Activated CD8-positive, alpha-beta memory T cell treated with anti-CD3 and anti-CD28 coated beads for 48 hours (primary cell): Measurements from ENCODE around the gene MTCL3.
A peak's percentile ranks its signal among the peaks of the same experiment; 100 is the strongest.

Source experiments
- DNase-seq, 3 experiments: peaks; one replicate each; pipeline ENCODE4 v3.0.0-alpha.2; 2020; ENCODE audit warnings: low read depth in 2 of 3, low spot score in 2 of 3

Gene MTCL3

DNA sequence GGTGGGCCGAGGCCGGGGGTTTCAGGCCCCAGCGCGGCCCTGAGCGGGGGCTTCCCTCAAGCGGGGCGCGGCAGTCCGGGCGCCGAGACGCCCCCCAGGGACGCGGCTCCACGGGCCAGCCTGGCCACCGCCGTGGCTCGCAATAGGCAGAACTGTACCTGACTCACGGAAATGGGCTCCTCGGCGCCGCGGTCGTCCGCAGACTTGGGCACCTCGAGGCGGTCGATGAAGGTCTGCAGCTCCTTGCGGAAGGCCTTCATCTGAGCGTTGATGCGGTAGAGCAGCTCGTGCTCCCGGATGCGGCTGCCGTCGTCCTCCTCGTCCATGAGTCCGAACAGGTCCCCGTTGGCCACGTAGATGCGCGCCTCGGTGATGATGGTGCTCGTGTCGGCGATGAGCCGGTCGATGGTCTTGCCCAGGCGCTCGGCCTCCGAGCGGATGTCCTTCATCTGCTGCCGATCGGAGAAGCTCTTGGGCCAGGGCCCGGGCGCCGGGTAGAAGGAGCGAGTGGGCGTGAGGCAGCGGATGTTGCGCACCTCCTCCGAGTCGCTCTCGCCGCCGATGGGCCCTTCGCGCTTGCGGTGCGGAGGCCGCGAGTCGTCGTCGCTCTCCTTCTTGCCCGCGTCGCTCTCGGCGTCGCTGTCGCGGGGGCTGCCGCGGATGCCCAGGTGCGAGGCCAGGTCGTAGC lies 43.9 kb downstream of the MTCL3 start:
- no peak for DNase-seq

DNA sequence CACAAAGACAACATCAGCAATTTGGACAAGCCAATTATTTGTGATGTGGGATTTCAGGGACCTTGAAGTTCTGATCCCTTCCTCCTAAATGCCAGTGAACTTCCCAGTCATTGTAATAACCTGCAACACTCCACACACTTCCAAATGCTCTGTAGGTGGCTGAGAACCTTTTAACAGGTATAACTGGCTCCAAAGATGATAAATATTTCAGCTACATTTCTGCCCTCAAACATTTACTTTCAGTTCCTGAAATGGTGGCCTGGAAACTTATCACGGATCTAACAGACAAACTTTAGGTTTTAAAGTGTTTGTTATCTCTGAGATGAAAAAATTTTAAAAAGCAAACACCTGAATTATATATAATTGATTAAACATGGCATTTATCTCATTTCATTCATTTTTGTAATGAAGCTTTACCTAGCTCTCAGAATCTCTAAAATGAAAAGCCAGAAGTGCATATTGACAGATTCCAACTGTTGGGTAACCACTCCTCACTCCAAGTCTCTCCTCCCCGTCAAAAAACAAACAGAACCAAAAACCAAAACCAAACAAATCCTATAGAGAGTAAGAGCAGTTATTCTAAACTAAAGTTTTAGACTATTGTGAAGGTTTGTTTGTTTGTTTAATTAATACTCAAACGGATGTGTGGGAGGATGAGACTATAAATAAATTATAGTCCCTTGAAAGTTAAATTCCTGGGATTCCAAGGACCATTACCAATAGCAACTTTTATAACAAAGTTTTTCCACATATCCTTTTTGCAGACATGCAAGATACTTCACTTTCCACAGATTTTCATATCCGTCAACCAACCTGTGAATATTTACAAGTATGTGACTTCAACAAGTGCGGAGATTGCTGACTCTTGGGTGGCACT lies 47.5 kb downstream of the MTCL3 start:
- no peak for DNase-seq

DNA sequence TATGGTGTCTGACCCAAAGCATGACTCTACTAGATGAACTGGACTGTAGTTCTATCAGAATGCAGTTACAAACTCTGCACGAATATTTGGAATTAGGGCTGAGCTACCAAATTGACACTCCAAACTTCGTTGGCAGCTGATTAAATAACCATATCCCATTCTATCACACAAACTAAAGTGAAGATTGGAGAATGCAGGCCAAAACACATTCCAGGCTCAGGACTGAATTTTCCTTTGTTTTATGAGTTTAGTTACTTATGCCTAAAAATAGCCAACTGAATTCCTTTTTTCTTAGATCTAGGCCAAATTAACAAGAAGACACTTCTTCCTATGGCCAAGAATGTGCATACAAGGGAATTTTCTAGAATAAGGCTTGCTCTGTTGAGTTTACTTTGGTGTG lies 50.2 kb downstream of the MTCL3 start:
- DNase-seq: no peak

DNA sequence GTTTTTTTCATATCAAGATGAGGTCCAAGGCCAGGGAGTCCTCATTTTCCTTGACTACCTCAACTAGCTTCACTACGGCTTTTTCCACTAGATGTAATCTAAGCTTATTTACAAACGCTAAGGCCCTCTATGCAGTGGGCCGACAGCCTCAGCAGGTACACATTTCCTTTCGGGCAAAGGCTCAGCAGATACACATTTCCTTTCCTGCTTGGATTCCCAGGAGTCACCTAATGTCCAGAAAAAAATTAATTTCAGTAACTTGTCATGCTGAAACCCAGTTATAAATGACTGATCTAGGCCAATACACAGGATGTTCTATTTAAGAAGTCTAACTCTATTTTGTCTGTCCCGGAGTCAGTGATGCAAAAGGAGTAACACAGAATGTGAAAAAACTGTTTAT lies 52.7 kb downstream of the MTCL3 start:
- no peak for DNase-seq

DNA sequence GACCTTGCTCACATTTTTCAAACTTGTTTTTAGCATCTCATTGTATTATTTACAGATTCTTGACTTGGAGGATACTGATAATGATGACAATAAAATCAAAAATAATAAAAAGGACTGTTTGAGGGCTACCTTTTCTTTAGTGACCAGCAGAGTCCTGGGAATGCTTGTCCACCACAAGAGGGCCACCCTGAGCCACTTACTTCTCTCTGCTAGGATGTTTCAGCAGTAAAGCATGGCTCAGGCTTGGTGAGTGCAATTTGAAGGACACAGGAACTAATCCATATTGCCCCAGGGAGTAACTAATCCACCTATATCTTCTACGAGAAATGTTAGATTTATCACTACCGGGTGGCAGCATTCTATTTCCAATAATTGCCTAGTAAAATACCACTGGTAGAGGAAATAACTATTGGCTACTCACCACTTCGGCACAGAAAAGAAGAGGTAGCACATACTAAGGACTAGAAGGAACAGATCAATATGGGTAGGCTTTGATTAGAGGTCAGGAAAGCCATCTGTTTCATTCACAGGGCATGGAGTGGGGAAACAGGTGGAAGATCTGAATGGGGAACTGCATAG lies 54.2 kb downstream of the MTCL3 start:
- peak in 1 of 3 experiments; percentile 24 for DNase-seq

DNA sequence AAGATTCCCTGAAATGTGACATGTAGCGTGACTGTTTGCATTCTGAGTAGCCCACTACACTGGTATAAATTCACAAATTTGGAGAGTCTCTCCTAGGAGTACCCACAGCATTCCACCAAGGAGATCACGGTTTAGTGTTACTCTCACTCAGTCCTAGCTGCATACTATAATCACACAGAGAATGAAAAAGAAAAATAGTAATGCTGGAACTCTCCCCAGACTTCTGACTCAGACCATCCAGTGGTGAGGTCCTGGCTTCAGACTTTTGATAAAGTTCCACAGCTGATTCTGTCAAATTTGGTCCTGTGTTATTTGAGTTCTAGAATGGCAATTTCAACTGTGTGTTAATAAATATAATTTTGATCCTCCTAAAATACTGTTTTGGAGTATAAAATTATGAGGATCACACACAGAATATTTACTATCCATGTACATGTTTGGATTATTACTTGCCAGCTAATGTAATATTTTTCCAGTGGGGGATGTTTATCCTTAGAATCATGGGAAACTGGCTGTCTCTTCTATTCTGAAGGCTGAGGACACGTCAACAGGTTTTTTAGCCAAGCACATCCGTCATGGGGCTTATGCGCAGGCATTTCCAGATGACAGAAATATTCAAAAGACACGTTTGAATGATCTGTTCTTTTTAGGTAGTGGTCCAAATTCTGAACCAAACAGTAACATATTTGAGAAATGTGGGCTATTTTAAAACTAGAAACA lies 54.8 kb downstream of the MTCL3 start:
- DNase-seq: no peak

DNA sequence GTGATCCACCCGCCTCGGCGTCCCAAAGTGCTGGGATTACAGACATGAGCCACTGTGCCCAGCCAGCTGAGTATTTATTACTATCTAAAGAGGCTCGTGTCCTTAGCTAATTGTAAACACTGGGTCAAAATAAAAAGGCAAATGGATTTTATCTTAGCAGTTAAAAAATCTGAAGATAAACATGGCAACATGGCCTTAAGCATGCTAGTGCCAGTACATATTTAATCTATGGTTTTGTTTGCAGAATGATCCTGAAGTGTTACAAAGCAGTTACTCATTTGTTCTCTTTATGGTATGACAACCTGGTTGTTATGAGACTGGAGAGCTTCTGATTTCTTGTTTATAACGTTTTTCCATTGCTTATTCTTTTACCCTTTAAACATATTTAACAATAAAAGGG lies 56.1 kb downstream of the MTCL3 start:
- DNase-seq: no peak

DNA sequence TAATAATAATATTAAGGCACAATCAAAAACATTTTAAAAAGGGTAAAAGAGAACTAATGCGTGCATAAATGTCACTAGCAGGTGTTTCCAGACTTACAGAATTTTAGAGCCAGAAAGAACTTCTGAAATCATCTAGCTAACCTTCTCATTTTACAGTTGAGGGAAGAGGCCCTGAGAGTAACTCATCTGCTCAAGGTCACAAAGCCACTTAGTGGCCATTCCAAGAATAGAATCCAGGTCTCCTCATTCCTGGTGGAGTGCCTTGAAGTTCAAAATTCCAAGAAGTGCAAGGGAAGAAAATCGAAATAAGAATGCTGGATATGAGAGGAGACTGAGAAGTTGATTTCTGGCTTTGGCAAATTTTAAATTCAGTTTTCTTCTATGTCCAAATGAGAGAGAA lies 56.8 kb downstream of the MTCL3 start:
- DNase-seq: no peak

DNA sequence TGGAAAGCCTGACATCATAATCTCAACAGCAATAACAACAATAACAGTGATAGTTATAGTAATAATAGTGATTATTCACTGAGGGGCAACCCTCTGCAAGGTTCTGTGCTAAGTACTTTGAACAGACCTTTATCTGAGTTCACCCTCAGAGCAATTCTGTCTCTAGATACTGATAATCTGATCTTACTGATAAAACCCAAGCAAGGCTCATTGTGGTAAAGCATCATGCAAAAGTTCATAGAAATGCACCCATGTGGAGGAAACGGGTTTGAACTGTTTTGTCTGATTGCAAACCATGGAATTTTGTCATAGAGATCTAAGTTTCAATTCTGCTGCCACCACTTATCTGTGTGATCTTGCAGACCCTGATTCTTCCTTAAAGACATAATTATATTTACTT lies 58.7 kb downstream of the MTCL3 start:
- DNase-seq: no peak

DNA sequence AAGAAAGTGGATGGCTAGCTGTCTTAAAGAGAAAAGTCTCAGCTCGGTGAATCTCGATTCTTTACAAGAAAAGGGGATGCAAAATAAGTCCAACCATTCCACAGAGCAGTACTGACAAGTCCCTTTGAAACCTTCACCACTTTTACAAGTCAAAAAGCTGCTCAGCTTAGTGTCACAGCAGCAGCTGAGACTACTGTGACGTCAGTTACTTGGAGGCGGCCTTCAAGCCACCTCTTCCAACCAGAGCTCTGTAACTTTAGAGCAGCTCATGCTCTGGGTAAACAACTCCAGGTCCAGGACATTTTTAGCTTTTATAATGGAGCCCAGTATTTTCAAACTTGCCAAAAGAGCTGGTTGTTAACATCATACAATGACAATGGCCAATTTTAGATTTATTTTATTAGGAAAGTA lies 59.9 kb downstream of the MTCL3 start, which contains the start of gene KIAA0408:
TSS of gene KIAA0408 (minus strand) at position 159 of the 411 bp plus-strand sequence. CDS start 5,408 bp downstream, outside the sequence.
- DNase-seq: no peak

DNA sequence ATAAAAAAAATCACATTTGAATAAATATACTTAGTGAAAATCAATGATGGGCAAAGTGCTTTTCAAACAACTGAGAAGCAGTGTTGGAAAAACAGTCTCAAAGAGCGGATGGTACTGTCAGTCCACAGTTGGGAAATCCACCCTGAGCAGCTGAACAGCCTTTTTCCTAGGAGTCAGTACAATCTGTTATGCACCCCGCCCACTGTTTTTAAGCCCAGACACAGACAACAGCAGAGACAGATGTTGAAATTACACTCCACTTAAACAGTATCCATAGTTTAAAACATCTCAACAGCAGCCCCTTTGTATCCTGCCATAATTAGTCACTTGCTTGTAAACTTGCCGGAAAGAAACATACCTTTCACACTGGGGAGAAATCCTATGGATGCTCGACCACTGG lies 60.3 kb downstream of the MTCL3 start:
- DNase-seq: no peak

DNA sequence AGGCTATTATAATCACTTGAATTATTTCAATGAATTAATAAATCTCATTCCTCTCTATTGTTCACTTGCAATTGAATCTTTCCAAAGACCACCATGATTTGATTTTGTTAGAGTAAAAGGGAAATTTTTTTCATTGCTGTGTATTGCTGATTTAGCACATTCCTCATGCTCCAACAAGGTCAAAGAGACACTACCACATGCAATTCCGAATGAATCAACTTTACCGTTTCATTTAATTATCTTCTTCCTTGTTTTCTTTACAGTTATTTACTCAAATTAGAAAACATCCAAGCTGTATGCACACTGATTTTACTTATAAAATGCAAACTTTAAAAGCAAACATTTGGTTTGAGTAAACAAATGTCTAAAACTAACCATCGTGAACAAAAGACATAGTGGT lies 60.9 kb downstream of the MTCL3 start:
- no peak for DNase-seq

DNA sequence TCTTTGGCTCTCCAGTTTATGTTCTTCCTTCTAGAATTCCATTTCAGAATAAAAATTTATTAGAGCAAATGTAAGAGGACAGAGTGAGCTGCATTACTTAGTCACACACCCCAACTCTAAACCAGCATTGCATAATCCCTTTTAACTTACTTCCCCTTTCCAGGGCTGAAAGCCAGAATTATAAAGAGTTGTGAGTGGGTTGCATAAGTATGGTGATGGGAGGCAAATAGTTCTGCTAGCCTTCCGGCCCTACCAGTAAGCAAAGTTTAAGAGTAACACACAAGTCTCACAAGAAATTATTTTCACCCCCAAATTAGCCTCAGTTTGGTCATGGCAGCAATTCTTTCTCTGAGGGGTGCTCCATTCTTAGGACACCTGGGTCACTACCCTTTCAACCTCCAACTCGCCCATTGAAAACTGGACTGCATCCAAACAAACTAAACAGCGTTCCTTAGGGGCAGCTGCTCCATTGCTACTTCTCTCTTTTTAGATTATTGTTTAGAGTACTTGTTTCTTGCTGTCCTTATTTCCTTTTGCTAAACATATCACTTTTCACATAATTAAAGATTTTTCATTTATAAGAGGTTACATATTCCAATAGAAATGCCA lies 61.6 kb downstream of the MTCL3 start:
- DNase-seq: no peak

DNA sequence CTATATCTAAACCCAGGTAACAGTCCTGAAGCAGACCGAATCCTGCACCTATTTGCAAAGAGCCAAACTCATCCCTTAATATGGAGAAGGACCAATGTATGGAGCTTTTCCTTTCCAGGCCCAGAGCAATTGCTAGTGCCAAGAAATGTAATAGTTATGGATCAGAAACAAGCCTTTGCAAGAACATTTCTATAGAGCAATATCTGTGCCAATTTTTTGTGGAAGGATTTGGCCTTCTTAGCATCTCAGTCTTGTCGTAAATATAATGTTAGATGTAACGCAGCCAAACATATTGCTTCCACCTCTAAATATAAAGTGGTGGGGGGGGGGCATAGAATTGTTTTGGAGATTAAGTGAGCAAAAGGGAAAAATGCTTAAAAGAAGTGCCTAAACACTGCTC lies 62.7 kb downstream of the MTCL3 start:
- no peak for DNase-seq

DNA sequence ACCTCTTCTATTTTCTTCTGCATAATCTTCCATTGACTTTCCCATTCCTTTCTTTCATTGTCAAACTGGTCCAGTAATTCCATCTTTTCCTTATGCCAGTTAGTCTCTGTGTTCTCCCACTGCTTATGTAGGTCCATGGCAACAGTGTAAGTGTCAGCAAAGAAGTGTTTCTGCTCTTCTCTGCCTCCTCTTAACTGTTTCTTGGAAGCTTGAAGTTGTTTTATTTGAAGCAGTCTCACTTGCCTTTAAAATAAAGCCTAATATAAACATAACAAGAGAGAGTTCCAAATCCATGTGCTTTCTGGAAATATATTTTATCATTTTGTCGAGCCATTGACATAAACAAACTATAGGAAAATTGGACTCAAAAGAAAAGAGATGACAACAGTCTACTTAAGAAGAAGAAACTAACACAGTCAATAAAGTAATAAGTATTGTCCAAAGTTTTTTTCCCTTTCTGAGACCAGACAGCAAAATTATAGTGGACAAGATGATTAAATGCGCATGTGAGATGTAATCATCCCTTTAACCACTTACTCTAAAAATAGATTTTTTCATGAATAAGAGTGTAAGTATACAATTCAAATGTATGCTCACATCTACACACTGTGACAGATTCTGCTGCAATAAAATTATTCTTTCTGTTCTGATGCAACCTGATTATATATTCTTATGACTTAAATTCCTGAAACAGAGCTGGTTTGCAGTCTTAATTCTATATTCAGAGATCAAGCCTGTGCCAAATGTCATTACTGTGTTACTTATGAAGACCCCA lies 65.1 kb downstream of the MTCL3 start:
- DNase-seq: no peak

DNA sequence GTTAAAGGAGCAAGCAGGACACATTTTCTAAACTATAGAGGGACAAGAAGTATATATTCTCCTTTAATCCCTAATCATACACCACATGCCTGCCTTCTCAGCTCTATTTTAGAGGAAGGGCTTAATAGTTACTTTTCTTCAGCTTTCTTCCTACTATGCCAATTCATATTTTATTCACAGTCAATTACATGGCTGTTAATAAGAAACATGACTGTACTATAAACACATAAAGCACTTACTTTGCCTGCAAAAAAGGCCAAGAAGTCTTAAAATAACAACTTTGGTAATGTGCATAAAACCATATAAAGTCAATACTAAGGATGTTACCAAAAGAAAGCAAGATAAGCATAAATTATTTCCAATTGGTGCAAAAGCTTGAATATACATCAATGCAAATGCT lies 66.3 kb downstream of the MTCL3 start:
- DNase-seq: no peak

DNA sequence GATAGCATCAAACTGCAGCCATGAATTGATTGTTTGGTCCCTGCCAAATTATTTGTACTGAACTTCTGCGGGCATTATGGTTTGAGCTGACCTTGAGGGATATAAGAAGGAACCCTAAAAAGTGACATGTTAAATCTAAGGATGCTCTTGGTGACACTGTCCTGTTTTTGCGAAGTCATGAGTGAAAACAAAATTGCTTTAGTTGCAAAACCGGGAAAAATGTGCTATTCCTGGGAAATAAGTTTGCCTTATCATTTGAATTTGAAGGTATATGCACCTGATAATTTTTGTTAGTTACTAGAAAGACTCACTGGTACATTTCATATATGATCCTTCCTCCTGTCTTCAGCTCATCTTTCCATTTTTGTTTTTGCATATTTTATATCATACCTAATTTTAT lies 67.7 kb downstream of the MTCL3 start:
- no peak for DNase-seq

DNA sequence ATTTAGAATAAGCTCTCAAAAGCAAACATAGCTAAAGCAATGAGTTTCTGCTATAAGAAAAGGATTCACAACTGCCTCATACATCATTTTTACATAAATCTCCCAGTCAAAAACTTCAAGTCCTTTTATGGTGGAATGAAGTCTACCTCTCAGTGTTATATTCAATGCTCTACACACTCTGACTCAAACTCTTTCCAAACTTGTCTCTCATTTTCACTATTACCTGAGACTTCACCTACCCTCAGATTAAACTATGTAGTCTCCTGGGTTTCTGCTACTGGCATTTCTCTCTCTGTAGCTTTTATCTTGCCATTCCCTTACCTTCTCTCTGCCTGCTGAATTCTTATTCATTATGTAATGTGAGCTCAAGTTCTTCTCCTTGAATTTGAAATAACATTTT lies 71.4 kb downstream of the MTCL3 start:
- DNase-seq: no peak

DNA sequence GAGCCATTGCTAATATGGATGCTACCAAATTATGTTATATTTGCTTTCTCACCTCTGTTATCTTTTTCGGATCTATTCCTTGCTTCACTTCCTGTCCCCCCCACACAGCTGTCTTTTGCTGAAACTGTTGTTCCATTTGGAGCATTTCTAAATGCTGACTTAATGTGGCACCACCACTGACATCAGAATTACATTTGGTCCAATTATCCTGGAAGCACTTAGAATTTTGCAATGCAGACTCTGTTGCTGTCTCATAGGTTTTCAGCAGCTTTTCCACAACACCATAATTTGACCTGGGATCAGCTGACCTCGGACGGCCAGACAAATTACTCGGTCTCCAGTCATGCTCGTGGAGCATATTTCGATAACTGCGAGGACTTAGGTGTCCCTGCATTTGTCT lies 72.8 kb downstream of the MTCL3 start:
- DNase-seq: no peak

DNA sequence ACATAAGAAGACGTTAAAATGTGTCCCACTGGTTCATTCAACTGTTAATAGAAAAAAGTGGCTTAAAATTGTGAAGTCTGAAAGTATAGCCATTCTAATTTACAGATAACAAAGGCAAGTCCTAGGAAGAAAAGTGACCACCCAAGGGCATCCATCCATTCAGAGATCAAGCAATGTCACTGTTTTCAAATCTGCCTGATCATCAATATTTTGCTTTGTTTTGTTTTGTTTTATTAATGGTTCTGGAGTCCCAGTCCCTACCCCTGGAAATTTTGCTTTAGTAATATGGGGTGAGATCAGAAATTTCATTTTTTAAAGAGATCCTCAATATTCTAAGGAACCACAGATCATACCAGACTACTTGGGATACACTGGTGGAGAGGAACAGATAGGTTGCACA lies 77.3 kb downstream of the MTCL3 start:
- DNase-seq: no peak
